Activated CD4-positive, alpha-beta T cell treated with anti-CD3 and anti-CD28 coated beads for 36 hours (primary cell): ENCODE data around the gene EXOC3L2. TPM values are rescaled to one million over a fixed set of nuclear protein-coding genes. Genes with fewer than 3 reads are reported as not detected.
A peak's percentile ranks its signal among the peaks of the same experiment; 100 is the strongest.

Source experiments
- ATAC-seq: fragments of 200-7000 bp; cut with Tn5 transposase; one replicate; pipeline ENCODE4 v1.10.0; 2021; ENCODE audit warnings: mild to moderate bottlenecking, moderate library complexity
- CTCF ChIA-PET: fragments of 350-600 bp; sonication (Branson Sonifier 250); formaldehyde crosslinking; loops from one replicate; lab custom pipeline; 2021; ENCODE audit warnings: antibody characterized with exemption; lab: Charles Lee
- POLR2A ChIA-PET: fragments of 350-600 bp; sonication (Branson Sonifier 250); formaldehyde crosslinking; loops from one replicate; lab custom pipeline; 2021; ENCODE audit warnings: antibody characterized with exemption, inconsistent platforms; lab: Charles Lee
- DNase-seq: peaks from one replicate; pipeline ENCODE4 v3.0.0-alpha.2; 2020
- H3K27ac Mint-ChIP-seq: one replicate; pipeline ENCODE4 v1.8.0; 2021; ENCODE audit warnings: mixed read lengths
- H3K27me3 Mint-ChIP-seq: one replicate; pipeline ENCODE4 v1.8.0; 2021; ENCODE audit warnings: mixed read lengths
- H3K36me3 Mint-ChIP-seq: one replicate; pipeline ENCODE4 v1.8.0; 2021; ENCODE audit warnings: low read depth, mixed read lengths
- H3K4me1 Mint-ChIP-seq: one replicate; pipeline ENCODE4 v1.8.0; 2021; ENCODE audit warnings: mixed read lengths
- H3K4me3 Mint-ChIP-seq: one replicate; pipeline ENCODE4 v1.8.0; 2021; ENCODE audit warnings: mild to moderate bottlenecking, moderate library complexity, mixed read lengths
- H3K9me3 Mint-ChIP-seq: one replicate; pipeline ENCODE4 v1.8.0; 2021; ENCODE audit warnings: low read depth, mixed read lengths
- intact Hi-C, 2 experiments: fragments of 100-400 bp; cut with DNase I in 1 of 2; cut with micrococcal nuclease in 1 of 2; formaldehyde crosslinking; loops; one replicate each; pipeline versions ENCODE4 v1.14.2 to v1.15.1; 2022 to 2024; cut with DNase I, micrococcal nuclease
- total RNA-seq, 2 experiments: library from RNA; stranded (reverse); gene quantifications; one replicate each; pipeline ENCODE4 v1.2.3, GENCODE V29; 2021

EXOC3L2 gene
- total RNA-seq, 2 experiments from 2014 or later, result not detected

- H3K9me3 Mint-ChIP-seq, result no peaks in the 10 kb centered on the region
- H3K4me3 Mint-ChIP-seq, result no peak overlapping the region
- H3K36me3 Mint-ChIP-seq, result no peaks in the 10 kb centered on the region
- H3K27me3 Mint-ChIP-seq, result no peaks in the 10 kb centered on the region
- H3K4me1 Mint-ChIP-seq, result peaks cover 2% of the 10 kb centered on the region
- DNase-seq, result no peak
- intact Hi-C loops, result no loop called here
- POLR2A ChIA-PET, result no interaction called here
- H3K27ac Mint-ChIP-seq, result no peak overlapping the region
- ATAC-seq, result no peak
- CTCF ChIA-PET, result no interaction called here
Measured at GRCh38 chr19:45191375-45191774, 53.8 kb downstream of the EXOC3L2 start.

- no peak for ATAC-seq
- POLR2A ChIA-PET, result no interaction called here
- H3K4me3 Mint-ChIP-seq, result no peak overlapping the region
- peaks cover 3% of the 10 kb centered on the region for H3K4me1 Mint-ChIP-seq
- H3K27me3 Mint-ChIP-seq, result no peaks in the 10 kb centered on the region
- no peaks in the 10 kb centered on the region for H3K36me3 Mint-ChIP-seq
- H3K27ac Mint-ChIP-seq, result no peak overlapping the region
- intact Hi-C loops, result loop anchor here in 1 of 2 experiments (5.0 kb wide), 1 partner anchor 203 kb away; no protein-coding TSS in a partner anchor
- CTCF ChIA-PET, result interaction anchor here (0.7 to 1.0 kb wide), 2 partner anchors 14 to 64 kb away, joined by 4 read pairs; no protein-coding TSS in a partner anchor
- DNase-seq, result no peak
- H3K9me3 Mint-ChIP-seq, result no peaks in the 10 kb centered on the region
Measured at GRCh38 chr19:45189971-45190370, 55.2 kb downstream of the EXOC3L2 start.

- Mint-ChIP-seq H3K36me3 (no peaks in the 10 kb centered on the region), H3K9me3 (no peaks in the 10 kb centered on the region), H3K4me3 (no peak overlapping the region), H3K27me3 (no peaks in the 10 kb centered on the region), H3K27ac (no peak overlapping the region), H3K4me1 (peaks cover 5% of the 10 kb centered on the region)
- ATAC-seq, result peak; percentile 83
- intact Hi-C loops, result loop anchor here in 1 of 2 experiments (1.0 to 5.0 kb wide), 4 partner anchors 61 to 200 kb away; no protein-coding TSS in a partner anchor
- POLR2A ChIA-PET, result interaction anchor here (0.6 to 1.0 kb wide), 2 partner anchors 9 kb away, joined by 3 to 4 read pairs; partner anchors contain the start of gene TRAPPC6A
- CTCF ChIA-PET, result interaction anchor here (0.6 to 1.9 kb wide), 10 partner anchors 9 to 323 kb away, joined by 3 to 9 read pairs (median 3); partner anchors contain the start of genes BLOC1S3, PPP1R37 and TRAPPC6A
- DNase-seq, result peak; percentile 38
Measured at GRCh38 chr19:45187421-45188100, 57.6 kb downstream of the EXOC3L2 start.

GRCh38 chr19:45186509-45187334, 58.5 kb downstream of the EXOC3L2 start:
- H3K4me1 Mint-ChIP-seq, result peaks cover 6% of the 10 kb centered on the region
- no peaks in the 10 kb centered on the region for H3K27me3 Mint-ChIP-seq
- no peak overlapping the region for H3K27ac Mint-ChIP-seq
- peaks cover 1% of the 10 kb centered on the region for H3K36me3 Mint-ChIP-seq
- CTCF ChIA-PET, result interaction anchor here (0.6 to 1.9 kb wide), 11 partner anchors 8 to 323 kb away, joined by 3 to 9 read pairs (median 3); partner anchors contain the start of genes BLOC1S3, PPP1R37 and TRAPPC6A
- no peak overlapping the region for H3K4me3 Mint-ChIP-seq
- intact Hi-C loops, result loop anchor here in 1 of 2 experiments (1.0 to 5.0 kb wide), 4 partner anchors 62 to 199 kb away; no protein-coding TSS in a partner anchor
- DNase-seq (no peak), ATAC-seq (no peak)
- POLR2A ChIA-PET, result interaction anchor here (1.0 kb wide), 1 partner anchor 9 kb away, joined by 4 read pairs; the partner anchor contains the start of gene TRAPPC6A
- H3K9me3 Mint-ChIP-seq, result no peaks in the 10 kb centered on the region

GRCh38 chr19:45184115-45184514, 61.1 kb downstream of the EXOC3L2 start:
- CTCF ChIA-PET, result interaction anchor here (0.9 to 1.0 kb wide), 2 partner anchors 63 to 68 kb away, joined by 3 read pairs; no protein-coding TSS in a partner anchor
- POLR2A ChIA-PET, result interaction anchor here (0.6 kb wide), 1 partner anchor 523 kb away, joined by 3 read pairs; no protein-coding TSS in a partner anchor
- Mint-ChIP-seq H3K4me3 (no peak overlapping the region), H3K27ac (no peak overlapping the region), H3K4me1 (peaks cover 21% of the 10 kb centered on the region), H3K36me3 (peaks cover 4% of the 10 kb centered on the region), H3K27me3 (no peaks in the 10 kb centered on the region), H3K9me3 (no peaks in the 10 kb centered on the region)
- ATAC-seq (no peak), DNase-seq (no peak)
- intact Hi-C loops, result no loop called here

GRCh38 chr19:45182758-45183157, 62.4 kb downstream of the EXOC3L2 start:
- ChIA-PET POLR2A (no interaction called here), CTCF (interaction anchor here (0.6 to 1.5 kb wide), 7 partner anchors 16 to 469 kb away, joined by 3 to 4 read pairs (median 3); partner anchors contain the start of gene PPP1R37)
- H3K27me3 Mint-ChIP-seq, result no peaks in the 10 kb centered on the region
- H3K4me3 Mint-ChIP-seq, result no peak overlapping the region
- H3K4me1 Mint-ChIP-seq, result peaks cover 23% of the 10 kb centered on the region
- no peak overlapping the region for H3K27ac Mint-ChIP-seq
- H3K36me3 Mint-ChIP-seq, result peaks cover 4% of the 10 kb centered on the region
- DNase-seq (no peak), ATAC-seq (no peak)
- no peaks in the 10 kb centered on the region for H3K9me3 Mint-ChIP-seq
- intact Hi-C loops, result no loop called here

- POLR2A ChIA-PET, result no interaction called here
- CTCF ChIA-PET, result interaction anchor here (0.6 kb wide), 2 partner anchors 101 to 112 kb away, joined by 3 read pairs; no protein-coding TSS in a partner anchor
Measured at GRCh38 chr19:45180936-45181335, 64.3 kb downstream of the EXOC3L2 start.

GRCh38 chr19:45179892-45180370, 65.3 kb downstream of the EXOC3L2 start:
- no peaks in the 10 kb centered on the region for H3K9me3 Mint-ChIP-seq
- peak overlapping the region; percentile 31 for H3K27ac Mint-ChIP-seq
- peaks cover 8% of the 10 kb centered on the region for H3K36me3 Mint-ChIP-seq
- ATAC-seq (no peak), DNase-seq (no peak)
- POLR2A ChIA-PET, result interaction anchor here (0.6 kb wide), 1 partner anchor 290 kb away, joined by 3 read pairs; no protein-coding TSS in a partner anchor
- intact Hi-C loops, result loop anchor here (2.0 to 5.0 kb wide), 8 partner anchors 103 to 723 kb away; partner anchors contain the start of genes GEMIN7 (in 1 of the 2), MYPOP (in 1 of the 2), SYMPK (in 1 of the 2) and VASP (in 1 of the 2)
- peak overlapping the region; percentile 73 for H3K4me3 Mint-ChIP-seq
- H3K4me1 Mint-ChIP-seq, result peaks cover 22% of the 10 kb centered on the region
- H3K27me3 Mint-ChIP-seq, result no peaks in the 10 kb centered on the region
- CTCF ChIA-PET, result interaction anchor here (0.6 to 2.5 kb wide), 5 partner anchors 7 to 305 kb away, joined by 3 to 9 read pairs (median 3); partner anchors contain the start of gene CLASRP

More at GRCh38 chr19:45180936-45181335, 64.3 kb downstream of the EXOC3L2 start:
- Mint-ChIP-seq H3K27me3 (no peaks in the 10 kb centered on the region), H3K4me1 (peaks cover 23% of the 10 kb centered on the region), H3K4me3 (peak overlapping the region; percentile 73), H3K9me3 (no peaks in the 10 kb centered on the region), H3K27ac (no peak overlapping the region), H3K36me3 (peaks cover 4% of the 10 kb centered on the region)
- ATAC-seq (no peak), DNase-seq (no peak)
- intact Hi-C loops, result no loop called here

- POLR2A ChIA-PET, result interaction anchor here (0.6 to 1.5 kb wide), 6 partner anchors 8 to 224 kb away, joined by 3 to 7 read pairs (median 3); partner anchors contain the start of genes CLPTM1 and GEMIN7
- no peaks in the 10 kb centered on the region for H3K9me3 Mint-ChIP-seq
- intact Hi-C loops, result loop anchor here (2.0 to 5.0 kb wide), 8 partner anchors 102 to 724 kb away; partner anchors contain the start of genes GEMIN7 (in 1 of the 2), MYPOP (in 1 of the 2), SYMPK (in 1 of the 2) and VASP (in 1 of the 2)
- H3K4me1 Mint-ChIP-seq, result peaks cover 21% of the 10 kb centered on the region
- ATAC-seq (no peak), DNase-seq (peak; percentile 67)
- peaks cover 8% of the 10 kb centered on the region for H3K36me3 Mint-ChIP-seq
- H3K4me3 Mint-ChIP-seq, result peak overlapping the region; percentile 91
- H3K27me3 Mint-ChIP-seq, result no peaks in the 10 kb centered on the region
- peak overlapping the region; percentile 94 for H3K27ac Mint-ChIP-seq
- CTCF ChIA-PET, result interaction anchor here (0.6 to 2.5 kb wide), 9 partner anchors 8 to 306 kb away, joined by 3 to 9 read pairs (median 3); partner anchors contain the start of gene CLASRP
Measured at GRCh38 chr19:45179072-45179891, 65.9 kb downstream of the EXOC3L2 start.
